Neural progenitor cell (in vitro differentiated cells): ENCODE results near the gene KRTAP12-4.

ENCODE experiments used
- EZH2phosphoT487 ChIP-seq: fragments of 200-600 bp; sonication (generic); IDR thresholded peaks from 2 replicates; pipeline ENCODE4 v1.6.1; 2017; ENCODE audit warnings: antibody characterized with exemption
- TF ChIP-seq, protein P1 (sequence below): fragments of 200-600 bp; sonication (generic); IDR thresholded peaks from 2 replicates; pipeline ENCODE4 v1.5.1; 2017; ENCODE audit warnings: antibody characterized with exemption, mild to moderate bottlenecking

GRCh38 chr21:44677881-44678280 is 23.4 kb upstream of the KRTAP12-4 start:
- TF ChIP-seq, protein P1, sequence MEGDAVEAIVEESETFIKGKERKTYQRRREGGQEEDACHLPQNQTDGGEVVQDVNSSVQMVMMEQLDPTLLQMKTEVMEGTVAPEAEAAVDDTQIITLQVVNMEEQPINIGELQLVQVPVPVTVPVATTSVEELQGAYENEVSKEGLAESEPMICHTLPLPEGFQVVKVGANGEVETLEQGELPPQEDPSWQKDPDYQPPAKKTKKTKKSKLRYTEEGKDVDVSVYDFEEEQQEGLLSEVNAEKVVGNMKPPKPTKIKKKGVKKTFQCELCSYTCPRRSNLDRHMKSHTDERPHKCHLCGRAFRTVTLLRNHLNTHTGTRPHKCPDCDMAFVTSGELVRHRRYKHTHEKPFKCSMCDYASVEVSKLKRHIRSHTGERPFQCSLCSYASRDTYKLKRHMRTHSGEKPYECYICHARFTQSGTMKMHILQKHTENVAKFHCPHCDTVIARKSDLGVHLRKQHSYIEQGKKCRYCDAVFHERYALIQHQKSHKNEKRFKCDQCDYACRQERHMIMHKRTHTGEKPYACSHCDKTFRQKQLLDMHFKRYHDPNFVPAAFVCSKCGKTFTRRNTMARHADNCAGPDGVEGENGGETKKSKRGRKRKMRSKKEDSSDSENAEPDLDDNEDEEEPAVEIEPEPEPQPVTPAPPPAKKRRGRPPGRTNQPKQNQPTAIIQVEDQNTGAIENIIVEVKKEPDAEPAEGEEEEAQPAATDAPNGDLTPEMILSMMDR: no peak
- TF ChIP-seq EZH2phosphoT487: no peak
